ENCODE measurements around the gene STAT3.
"Not testable (repeated sequence)": the region's sequence is repeated elsewhere in the genome, so short reads cannot be mapped to it uniquely, and the experiment has no call there.

STAT3 gene

GRCh38 chr17:42307362-42307927, 80.8 kb downstream of the STAT3 start:
- DNase-seq (ENCODE audit: low read depth in 1 of 2, low spot score in 1 of 2), result no peak

GRCh38 chr17:42306385-42306667, 81.9 kb downstream of the STAT3 start:
- H3K27me3 ChIP-seq (ENCODE audit: insufficient read depth, poor library complexity, severe bottlenecking), result no peaks in the 10 kb centered on the region
- no peak overlapping the region for H3K27ac ChIP-seq (replicated peaks)
- TF ChIP-seq SPI1 (IDR thresholded peaks at IDR 0.05; ENCODE audit: borderline replicate concordance, low read depth) (no peak), POLR2AphosphoS5 (IDR thresholded peaks at IDR 0.05; ENCODE audit: low read depth) (no peak)
- H3K4me3 ChIP-seq (replicated peaks; ENCODE audit: insufficient read depth, low read length), result no peak overlapping the region
- no peak for DNase-seq (ENCODE audit: low read depth in 1 of 2, low spot score in 1 of 2)

More at GRCh38 chr17:42307362-42307927, 80.8 kb downstream of the STAT3 start:
- H3K27me3 ChIP-seq (ENCODE audit: insufficient read depth, poor library complexity, severe bottlenecking), result no peaks in the 10 kb centered on the region
- no peak overlapping the region for H3K27ac ChIP-seq (replicated peaks)
- TF ChIP-seq SPI1 (IDR thresholded peaks at IDR 0.05; ENCODE audit: borderline replicate concordance, low read depth), result no peak
- TF ChIP-seq REST (IDR thresholded peaks at IDR 0.05; ENCODE audit: insufficient replicate concordance, low read depth), result no peak
- no peak for TF ChIP-seq CTCF (IDR thresholded peaks at IDR 0.05; ENCODE audit: insufficient read depth, low read length)
- TF ChIP-seq POLR2AphosphoS5 (IDR thresholded peaks at IDR 0.05; ENCODE audit: low read depth), result no peak
- no peak for TF ChIP-seq GABPA (IDR thresholded peaks at IDR 0.05; ENCODE audit: low read depth)
- H3K4me3 ChIP-seq (replicated peaks; ENCODE audit: insufficient read depth, low read length), result no peak overlapping the region

GRCh38 chr17:42305543-42306384, 82.5 kb downstream of the STAT3 start:
- no peak for DNase-seq (ENCODE audit: low read depth in 1 of 2, low spot score in 1 of 2)
- no peak overlapping the region for H3K4me3 ChIP-seq (replicated peaks; ENCODE audit: insufficient read depth, low read length)
- H3K27me3 ChIP-seq (ENCODE audit: insufficient read depth, poor library complexity, severe bottlenecking), result no peaks in the 10 kb centered on the region
- no peak overlapping the region for H3K27ac ChIP-seq (replicated peaks)
- no peak for TF ChIP-seq GABPA (IDR thresholded peaks at IDR 0.05; ENCODE audit: low read depth)
- no peak for TF ChIP-seq SPI1 (IDR thresholded peaks at IDR 0.05; ENCODE audit: borderline replicate concordance, low read depth)
- no peak for TF ChIP-seq POLR2AphosphoS5 (IDR thresholded peaks at IDR 0.05; ENCODE audit: low read depth)
- TF ChIP-seq REST (IDR thresholded peaks at IDR 0.05; ENCODE audit: insufficient replicate concordance, low read depth), result no peak
- TF ChIP-seq CTCF (IDR thresholded peaks at IDR 0.05; ENCODE audit: insufficient read depth, low read length), result no peak

GRCh38 chr17:42305031-42305330, 83.3 kb downstream of the STAT3 start:
- H3K27me3 ChIP-seq (ENCODE audit: insufficient read depth, poor library complexity, severe bottlenecking); H3K27ac ChIP-seq (replicated peaks); DNase-seq (ENCODE audit: low read depth in 1 of 2, low spot score in 1 of 2); H3K4me3 ChIP-seq (replicated peaks; ENCODE audit: insufficient read depth, low read length): not testable (repeated sequence)
